Measurements from ENCODE around the gene BCL2L2. TPM values are rescaled to one million over a fixed set of nuclear protein-coding genes. Genes with fewer than 3 reads are reported as not detected.
A peak's percentile ranks its signal among the peaks of the same experiment; 100 is the strongest.

Gene BCL2L2
- total RNA-seq, 1 experiment from 2014 or later = 33.5 TPM

DNA sequence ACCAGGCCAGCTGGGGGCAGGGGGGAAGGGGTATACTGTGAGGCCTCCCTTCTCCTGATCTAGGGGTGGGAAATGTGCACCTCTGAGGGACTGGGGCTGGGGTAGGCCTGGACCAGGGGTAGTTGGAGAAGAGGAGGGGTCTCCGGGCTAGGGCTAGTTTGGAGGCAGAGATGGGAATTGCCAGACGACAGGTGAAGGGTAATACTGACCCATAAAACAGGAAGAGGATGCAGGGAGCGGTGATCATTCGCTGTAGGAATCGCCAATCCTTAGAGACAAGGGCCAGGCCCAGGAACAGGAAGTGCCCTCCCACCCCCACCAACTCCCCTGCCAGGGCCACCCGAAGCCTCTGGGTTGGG is 41.6 kb downstream of the BCL2L2 start:
- BruUV-seq (replicated peaks) = no TSS peak
- no peak overlapping the region for H3K4me3 ChIP-seq (ENCODE audit: low read length)
- no peak overlapping the region for H3K4me2 ChIP-seq (ENCODE audit: low read length)
- H3K4me1 ChIP-seq (ENCODE audit: insufficient read depth, low read length) = no peaks in the 10 kb centered on the region
- H3K9me3 ChIP-seq (ENCODE audit: low read length) = no peaks in the 10 kb centered on the region
- intact Hi-C loops (cut with micrococcal nuclease) = no loop called here
- no peak for ATAC-seq
- H2AFZ ChIP-seq (ENCODE audit: low read length) = no peak overlapping the region
- no peak for DNase-seq
- no peaks in the 10 kb centered on the region for H3K36me3 ChIP-seq (ENCODE audit: low read depth, low read length)
- ChIA-PET CTCF (no interaction called here), POLR2A (ENCODE audit: unreplicated experiment) (no interaction called here)
- H3K27me3 ChIP-seq (ENCODE audit: low read length) = peaks cover 5% of the 10 kb centered on the region
- H3K79me2 ChIP-seq (ENCODE audit: low read length) = no peaks in the 10 kb centered on the region
- H3K9ac ChIP-seq (ENCODE audit: low read length) = no peak overlapping the region
- H4K20me1 ChIP-seq (ENCODE audit: low read length) = no peaks in the 10 kb centered on the region
- H3K27ac ChIP-seq (ENCODE audit: low read length) = no peak overlapping the region
- H3K9me2 ChIP-seq (replicated peaks; ENCODE audit: low read length) = no peaks in the 10 kb centered on the region
- H3F3A ChIP-seq (ENCODE audit: low read length, unreplicated experiment) = no peaks in the 10 kb centered on the region
- TF ChIP-seq, protein P1, sequence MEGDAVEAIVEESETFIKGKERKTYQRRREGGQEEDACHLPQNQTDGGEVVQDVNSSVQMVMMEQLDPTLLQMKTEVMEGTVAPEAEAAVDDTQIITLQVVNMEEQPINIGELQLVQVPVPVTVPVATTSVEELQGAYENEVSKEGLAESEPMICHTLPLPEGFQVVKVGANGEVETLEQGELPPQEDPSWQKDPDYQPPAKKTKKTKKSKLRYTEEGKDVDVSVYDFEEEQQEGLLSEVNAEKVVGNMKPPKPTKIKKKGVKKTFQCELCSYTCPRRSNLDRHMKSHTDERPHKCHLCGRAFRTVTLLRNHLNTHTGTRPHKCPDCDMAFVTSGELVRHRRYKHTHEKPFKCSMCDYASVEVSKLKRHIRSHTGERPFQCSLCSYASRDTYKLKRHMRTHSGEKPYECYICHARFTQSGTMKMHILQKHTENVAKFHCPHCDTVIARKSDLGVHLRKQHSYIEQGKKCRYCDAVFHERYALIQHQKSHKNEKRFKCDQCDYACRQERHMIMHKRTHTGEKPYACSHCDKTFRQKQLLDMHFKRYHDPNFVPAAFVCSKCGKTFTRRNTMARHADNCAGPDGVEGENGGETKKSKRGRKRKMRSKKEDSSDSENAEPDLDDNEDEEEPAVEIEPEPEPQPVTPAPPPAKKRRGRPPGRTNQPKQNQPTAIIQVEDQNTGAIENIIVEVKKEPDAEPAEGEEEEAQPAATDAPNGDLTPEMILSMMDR (conservative IDR thresholded peaks at IDR 0.05; ENCODE audit: low read depth, low read length) = no peak
- TF ChIP-seq EZH2 (IDR thresholded peaks at IDR 0.05; ENCODE audit: low read length, unreplicated experiment) = no peak
- no peak for TF ChIP-seq EZH2phosphoT487 (IDR thresholded peaks at IDR 0.05; ENCODE audit: borderline replicate concordance, low read length)

DNA sequence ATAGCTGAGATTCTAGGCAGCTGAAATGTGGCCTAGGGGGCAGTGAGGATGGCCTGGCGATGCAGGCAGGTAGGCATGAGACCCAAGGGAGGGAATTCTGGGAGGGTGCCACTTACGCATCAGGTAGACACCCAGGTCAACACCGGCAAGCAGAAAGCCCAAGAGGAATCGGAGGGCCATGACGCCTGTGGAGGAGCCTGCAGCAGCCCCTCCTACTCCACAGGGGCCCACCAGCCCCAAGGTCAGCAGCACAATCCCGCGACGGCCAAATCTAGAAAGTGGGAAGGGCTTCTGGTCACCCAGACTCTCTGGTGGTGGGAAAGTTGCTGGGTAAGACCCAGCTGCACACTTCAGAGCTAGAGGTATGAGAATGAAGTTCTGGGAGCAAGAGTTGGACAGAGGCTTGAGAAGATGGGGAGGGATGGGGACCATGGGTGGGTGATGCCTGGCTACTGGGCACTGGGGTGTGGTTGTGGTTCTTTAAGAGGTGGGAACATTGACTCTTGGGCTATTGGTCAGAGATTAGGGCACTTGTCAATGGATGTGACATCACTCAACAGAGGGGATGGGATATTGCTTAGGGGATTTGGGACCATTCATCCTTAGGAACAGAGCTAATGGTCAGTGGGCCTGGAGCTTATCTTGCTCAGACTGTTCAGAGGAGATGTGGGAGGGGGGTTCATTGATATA is 42.7 kb downstream of the BCL2L2 start:
- no peaks in the 10 kb centered on the region for H3K79me2 ChIP-seq (ENCODE audit: low read length)
- POLR2A ChIA-PET (ENCODE audit: unreplicated experiment) = no interaction called here
- no peak overlapping the region for H3K4me2 ChIP-seq (ENCODE audit: low read length)
- no peaks in the 10 kb centered on the region for H3K36me3 ChIP-seq (ENCODE audit: low read depth, low read length)
- no peaks in the 10 kb centered on the region for H3K9me2 ChIP-seq (replicated peaks; ENCODE audit: low read length)
- no peaks in the 10 kb centered on the region for H3K4me1 ChIP-seq (ENCODE audit: insufficient read depth, low read length)
- H2AFZ ChIP-seq (ENCODE audit: low read length) = no peak overlapping the region
- CTCF ChIA-PET = no interaction called here
- no peaks in the 10 kb centered on the region for H4K20me1 ChIP-seq (ENCODE audit: low read length)
- no peak for DNase-seq
- TF ChIP-seq EZH2 (IDR thresholded peaks at IDR 0.05; ENCODE audit: low read length, unreplicated experiment) (no peak), EZH2phosphoT487 (IDR thresholded peaks at IDR 0.05; ENCODE audit: borderline replicate concordance, low read length) (no peak)
- TF ChIP-seq, protein P1 (conservative IDR thresholded peaks at IDR 0.05; ENCODE audit: low read depth, low read length) = no peak
- H3K9ac ChIP-seq (ENCODE audit: low read length) = no peak overlapping the region
- no peak overlapping the region for H3K4me3 ChIP-seq (ENCODE audit: low read length)
- intact Hi-C loops (cut with micrococcal nuclease) = no loop called here
- no peak for ATAC-seq
- H3F3A ChIP-seq (ENCODE audit: low read length, unreplicated experiment) = no peaks in the 10 kb centered on the region
- no TSS peak for BruUV-seq (replicated peaks)
- no peak overlapping the region for H3K27ac ChIP-seq (ENCODE audit: low read length)
- H3K27me3 ChIP-seq (ENCODE audit: low read length) = peaks cover 15% of the 10 kb centered on the region
- no peaks in the 10 kb centered on the region for H3K9me3 ChIP-seq (ENCODE audit: low read length)

DNA sequence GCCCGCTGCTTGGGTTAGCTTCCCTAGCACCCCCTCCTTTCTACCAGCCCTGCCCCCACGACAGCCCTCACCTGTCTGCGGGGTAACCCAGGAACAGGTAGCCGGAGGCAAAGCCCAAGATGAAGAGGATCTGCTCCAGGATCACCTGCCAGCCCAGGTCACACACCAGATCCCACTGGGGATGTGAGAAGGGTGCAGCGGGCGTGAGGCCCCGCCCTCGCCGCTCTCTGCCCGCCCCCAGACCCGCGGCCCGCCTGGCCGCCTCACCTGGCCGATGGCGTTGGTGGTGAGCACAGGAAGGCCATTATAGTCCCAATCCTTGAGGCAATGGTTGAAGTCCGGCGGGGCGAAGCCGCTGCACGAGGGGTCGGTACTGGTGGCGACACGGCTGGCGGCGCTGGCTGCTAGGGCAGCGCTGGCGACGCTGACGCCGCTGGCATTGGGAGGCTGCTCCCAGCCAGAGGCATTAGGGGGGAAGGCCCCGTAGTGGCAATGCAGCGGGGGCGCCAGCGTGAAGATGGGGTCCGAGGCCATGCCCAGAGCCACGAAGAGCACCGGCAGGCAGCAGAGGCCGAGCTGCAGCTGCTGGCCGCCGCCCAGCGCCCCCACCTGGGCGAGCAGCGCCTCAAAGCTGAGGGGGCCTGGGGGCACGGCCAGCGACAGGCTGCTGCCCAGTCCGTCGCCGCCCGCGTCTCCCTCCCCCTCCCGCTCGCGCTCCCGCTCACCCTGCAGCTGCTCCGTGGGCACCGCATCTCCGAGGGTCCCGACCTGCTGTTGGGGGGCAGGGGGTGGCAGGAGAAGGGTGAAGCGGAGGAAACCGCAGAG is 45.3 kb downstream of the BCL2L2 start:
- no peaks in the 10 kb centered on the region for H3K9me2 ChIP-seq (replicated peaks; ENCODE audit: low read length)
- no peak overlapping the region for H3K27ac ChIP-seq (ENCODE audit: low read length)
- H3K27me3 ChIP-seq (ENCODE audit: low read length) = peaks cover 40% of the 10 kb centered on the region
- no peak for ATAC-seq
- intact Hi-C loops (cut with micrococcal nuclease) = no loop called here
- no peak for DNase-seq
- peak overlapping the region; percentile 70 for H3K4me3 ChIP-seq (ENCODE audit: low read length)
- H3K79me2 ChIP-seq (ENCODE audit: low read length) = no peaks in the 10 kb centered on the region
- H3K4me2 ChIP-seq (ENCODE audit: low read length) = peak overlapping the region; percentile 91
- no peaks in the 10 kb centered on the region for H3K4me1 ChIP-seq (ENCODE audit: insufficient read depth, low read length)
- BruUV-seq (replicated peaks) = no TSS peak
- H3K9ac ChIP-seq (ENCODE audit: low read length) = no peak overlapping the region
- H3F3A ChIP-seq (ENCODE audit: low read length, unreplicated experiment) = no peaks in the 10 kb centered on the region
- H3K9me3 ChIP-seq (ENCODE audit: low read length) = no peaks in the 10 kb centered on the region
- H3K36me3 ChIP-seq (ENCODE audit: low read depth, low read length) = no peaks in the 10 kb centered on the region
- TF ChIP-seq EZH2phosphoT487 (IDR thresholded peaks at IDR 0.05; ENCODE audit: borderline replicate concordance, low read length) (no peak), EZH2 (IDR thresholded peaks at IDR 0.05; ENCODE audit: low read length, unreplicated experiment) (no peak)
- TF ChIP-seq, protein P1 (conservative IDR thresholded peaks at IDR 0.05; ENCODE audit: low read depth, low read length) = no peak
- peak overlapping the region; percentile 85 for H2AFZ ChIP-seq (ENCODE audit: low read length)
- POLR2A ChIA-PET (ENCODE audit: unreplicated experiment) = no interaction called here
- CTCF ChIA-PET = no interaction called here
- no peaks in the 10 kb centered on the region for H4K20me1 ChIP-seq (ENCODE audit: low read length)
